ENCODE results near the gene PRKAR2B. TPM values are rescaled to one million over a fixed set of nuclear protein-coding genes. Genes with fewer than 3 reads are reported as not detected.
"Not testable (repeated sequence)": the region's sequence is repeated elsewhere in the genome, so short reads cannot be mapped to it uniquely, and the experiment has no call there.

The PRKAR2B gene
- total and polyA plus RNA-seq, 7 donors: 1.3 to 3.5 (median 1.7) TPM

DNA sequence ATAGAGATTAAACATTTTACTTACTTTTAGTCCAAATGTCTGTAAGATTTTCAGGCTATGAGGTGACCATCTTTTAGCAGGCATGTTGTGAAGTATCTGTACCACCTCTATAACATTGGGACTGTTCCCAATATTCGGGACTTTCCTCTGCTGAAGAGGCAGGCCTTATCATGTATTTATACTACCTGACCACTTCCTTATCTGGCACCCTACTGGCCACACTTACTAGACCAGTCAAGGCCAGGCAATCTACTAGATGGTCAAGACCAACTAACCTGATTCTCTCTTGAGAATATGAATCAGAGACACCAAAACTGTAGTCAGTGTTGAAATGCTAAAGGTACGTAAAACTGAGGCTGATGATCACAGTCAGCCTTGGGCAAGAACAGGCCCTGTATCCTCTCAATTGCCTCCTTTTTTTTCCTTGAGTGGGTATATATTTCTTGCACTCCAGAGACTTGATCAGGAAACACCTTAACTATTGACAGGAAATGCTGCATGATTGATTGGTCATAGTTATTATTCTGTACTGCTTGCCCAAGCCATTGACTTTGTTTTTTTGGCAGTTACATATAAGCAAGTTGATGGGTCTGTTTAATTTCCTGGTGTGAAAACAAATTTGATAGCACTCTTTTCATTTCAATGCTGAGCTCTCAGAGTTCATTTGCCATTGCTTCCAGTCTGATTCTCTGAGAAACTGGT is 5.2 kb upstream of the PRKAR2B start:
- TF ChIP-seq, protein P1, sequence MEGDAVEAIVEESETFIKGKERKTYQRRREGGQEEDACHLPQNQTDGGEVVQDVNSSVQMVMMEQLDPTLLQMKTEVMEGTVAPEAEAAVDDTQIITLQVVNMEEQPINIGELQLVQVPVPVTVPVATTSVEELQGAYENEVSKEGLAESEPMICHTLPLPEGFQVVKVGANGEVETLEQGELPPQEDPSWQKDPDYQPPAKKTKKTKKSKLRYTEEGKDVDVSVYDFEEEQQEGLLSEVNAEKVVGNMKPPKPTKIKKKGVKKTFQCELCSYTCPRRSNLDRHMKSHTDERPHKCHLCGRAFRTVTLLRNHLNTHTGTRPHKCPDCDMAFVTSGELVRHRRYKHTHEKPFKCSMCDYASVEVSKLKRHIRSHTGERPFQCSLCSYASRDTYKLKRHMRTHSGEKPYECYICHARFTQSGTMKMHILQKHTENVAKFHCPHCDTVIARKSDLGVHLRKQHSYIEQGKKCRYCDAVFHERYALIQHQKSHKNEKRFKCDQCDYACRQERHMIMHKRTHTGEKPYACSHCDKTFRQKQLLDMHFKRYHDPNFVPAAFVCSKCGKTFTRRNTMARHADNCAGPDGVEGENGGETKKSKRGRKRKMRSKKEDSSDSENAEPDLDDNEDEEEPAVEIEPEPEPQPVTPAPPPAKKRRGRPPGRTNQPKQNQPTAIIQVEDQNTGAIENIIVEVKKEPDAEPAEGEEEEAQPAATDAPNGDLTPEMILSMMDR (IDR thresholded peaks at IDR 0.05): no peak

DNA sequence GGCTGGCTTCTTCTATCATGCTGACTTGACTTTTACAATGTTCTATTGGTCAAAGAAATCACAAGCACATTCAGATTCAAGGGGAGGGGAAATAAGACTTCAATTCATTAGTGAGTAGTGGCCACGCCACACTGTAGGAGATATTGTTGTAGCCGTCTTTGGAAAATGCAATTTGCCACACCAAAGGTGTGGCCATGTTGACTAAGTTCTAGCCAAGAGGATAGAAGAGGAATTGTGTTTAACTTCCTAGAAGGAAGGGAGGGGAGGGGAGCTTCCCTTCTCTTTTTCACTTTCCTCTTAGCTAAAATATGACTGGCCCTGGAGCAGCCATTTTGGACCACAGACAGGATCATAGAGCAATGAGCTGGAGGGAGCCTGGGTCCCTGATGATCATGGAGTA is 3.4 kb upstream of the PRKAR2B start:
- H3K4me3 ChIP-seq: no peak overlapping the region
- intact Hi-C loops (cut with DNase I): no loop called here

More for the DNA sequence above, 5.2 kb upstream of the PRKAR2B start:
- 82 to 88% (median 85%) methylated on average over 2 of the region's 2 CpGs for WGBS, 3 donors
- no peaks in the 10 kb centered on the region for H3K9me3 ChIP-seq
- no peaks in the 10 kb centered on the region for H3K36me3 ChIP-seq (ENCODE audit: insufficient read depth in 1 of 2, low read depth in 1 of 2)
- ATAC-seq (no peak), DNase-seq (no peak)
- H3K4me1 ChIP-seq: no peaks in the 10 kb centered on the region
- no peak overlapping the region for H3K27ac ChIP-seq
- H3K4me3 ChIP-seq: no peak overlapping the region
- intact Hi-C loops (cut with DNase I): no loop called here
- H3K27me3 ChIP-seq (ENCODE audit: insufficient read depth in 3 of 3, low read length in 2 of 3): no peaks in the 10 kb centered on the region

DNA sequence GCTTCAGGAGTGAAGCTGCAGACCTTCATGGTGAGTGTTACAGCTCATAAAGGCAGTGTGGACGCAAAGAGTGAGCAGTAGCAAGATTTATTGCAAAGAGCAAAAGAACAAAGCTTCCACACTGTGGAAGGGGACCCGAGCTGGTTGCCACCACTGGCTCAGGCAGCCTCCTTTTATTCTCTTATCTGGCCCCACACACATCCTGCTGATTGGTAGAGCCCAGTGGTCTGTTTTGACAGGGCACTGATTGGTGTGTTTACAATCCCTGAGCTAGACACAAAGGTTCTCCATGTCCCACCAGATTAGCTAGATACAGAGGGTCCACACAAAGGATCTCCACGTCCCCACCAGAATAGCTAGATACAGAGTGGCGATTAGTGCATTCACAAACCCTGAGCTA is 2.7 kb upstream of the PRKAR2B start:
- H3K4me3 ChIP-seq; ATAC-seq; DNase-seq; intact Hi-C loops (cut with DNase I); H3K27ac ChIP-seq; H3K27me3 ChIP-seq (ENCODE audit: insufficient read depth in 3 of 3, low read length in 2 of 3); H3K36me3 ChIP-seq (ENCODE audit: insufficient read depth in 1 of 2, low read depth in 1 of 2); H3K9me3 ChIP-seq: not testable (repeated sequence)
- WGBS, 3 donors: 64 to 73% (median 70%) methylated on average over 4 of the region's 4 CpGs
- H3K4me1 ChIP-seq: peaks cover 15% of the 10 kb centered on the region

More for the DNA sequence above, 3.4 kb upstream of the PRKAR2B start:
- Histone ChIP-seq H3K27ac (no peak overlapping the region), H3K36me3 (ENCODE audit: insufficient read depth in 1 of 2, low read depth in 1 of 2) (no peaks in the 10 kb centered on the region), H3K4me1 (peaks cover 13% of the 10 kb centered on the region), H3K9me3 (no peaks in the 10 kb centered on the region), H3K27me3 (ENCODE audit: insufficient read depth in 3 of 3, low read length in 2 of 3) (peaks cover 0 to 1% (median 0%) of the 10 kb centered on the region in 3 donors)
- DNase-seq: no peak
- 58 to 68% (median 58%) methylated on average over 2 of the region's 2 CpGs for WGBS, 3 donors
- TF ChIP-seq, protein P1 (IDR thresholded peaks at IDR 0.05): no peak
- ATAC-seq: no peak

DNA sequence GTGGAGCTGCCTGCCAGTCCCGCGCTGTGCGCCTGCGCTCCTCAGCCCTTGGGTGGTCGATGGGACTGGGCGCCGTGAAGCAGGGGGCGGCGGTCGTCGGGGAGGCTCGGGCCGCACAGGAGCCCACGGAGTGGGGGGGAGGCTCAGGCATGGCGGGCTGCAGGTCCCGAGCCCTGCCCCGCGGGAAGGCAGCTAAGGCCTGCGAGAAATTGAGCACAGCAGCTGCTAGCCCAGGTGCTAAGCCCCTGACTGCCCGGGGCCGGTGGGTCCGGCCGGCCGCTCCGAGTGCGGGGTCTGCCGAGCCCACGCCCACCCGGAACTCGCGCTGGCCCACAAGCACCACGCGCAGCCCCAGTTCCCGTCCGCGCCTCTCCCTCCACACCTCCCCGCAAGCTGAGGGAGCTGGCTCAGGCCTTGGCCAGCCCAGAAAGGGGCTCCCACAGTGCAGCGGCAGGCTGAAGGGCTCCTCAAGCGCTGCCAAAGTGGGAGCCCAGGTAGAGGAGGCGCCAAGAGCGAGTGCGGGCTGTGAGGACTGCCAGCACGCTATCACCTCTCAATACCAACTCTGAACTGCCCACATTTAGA is 2.1 kb upstream of the PRKAR2B start:
- ATAC-seq; H3K36me3 ChIP-seq (ENCODE audit: insufficient read depth in 1 of 2, low read depth in 1 of 2); H3K4me3 ChIP-seq; H3K9me3 ChIP-seq; H3K27me3 ChIP-seq (ENCODE audit: insufficient read depth in 3 of 3, low read length in 2 of 3); intact Hi-C loops (cut with DNase I); H3K27ac ChIP-seq; DNase-seq: not testable (repeated sequence)
- H3K4me1 ChIP-seq: peaks cover 15% of the 10 kb centered on the region
- 95 to 96% (median 96%) methylated on average over 38 to 43 of the region's 43 CpGs for WGBS, 3 donors

DNA sequence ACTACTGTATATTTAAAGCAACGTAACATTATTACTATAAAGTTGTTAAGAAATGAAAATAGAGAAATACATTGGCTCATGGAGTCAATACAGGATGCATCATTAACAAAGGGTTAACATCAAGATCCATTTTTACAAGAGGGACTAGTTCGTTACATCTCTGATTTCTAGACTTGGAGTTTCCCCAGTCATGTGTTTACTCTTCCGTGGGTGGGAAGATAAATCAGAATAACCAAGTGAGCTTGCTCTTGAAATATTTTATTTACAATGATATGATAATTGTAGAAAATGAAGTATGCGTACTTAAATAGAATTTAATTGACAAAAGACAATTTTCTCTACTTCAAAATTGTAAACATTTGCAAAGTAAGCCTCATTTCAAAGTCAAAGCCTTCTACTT is 1.0 kb upstream of the PRKAR2B start:
- 49 to 57% (median 49%) methylated on average over 4 of the region's 4 CpGs for WGBS, 3 donors
- H3K4me1 ChIP-seq: peaks cover 15% of the 10 kb centered on the region
- TF ChIP-seq, protein P1 (IDR thresholded peaks at IDR 0.05): no peak
- ATAC-seq (no peak), DNase-seq (no peak)
- H3K9me3 ChIP-seq: no peaks in the 10 kb centered on the region
- H3K36me3 ChIP-seq (ENCODE audit: insufficient read depth in 1 of 2, low read depth in 1 of 2): no peaks in the 10 kb centered on the region
- intact Hi-C loops (cut with DNase I): no loop called here
- H3K27ac ChIP-seq: no peak overlapping the region
- H3K27me3 ChIP-seq (ENCODE audit: insufficient read depth in 3 of 3, low read length in 2 of 3): peaks cover 0 to 19% (median 0%) of the 10 kb centered on the region in 3 donors
- H3K4me3 ChIP-seq: no peak overlapping the region

Measured in psoas muscle (tissue), 8 donors.